Activated CD4-positive, CD25-positive, alpha-beta regulatory T cell treated with anti-CD3 and anti-CD28 coated beads, Interleukin-2, amount 50 U/mL, for 24 hours (primary cell): ENCODE results near the gene CDK14.

Source experiments
- ATAC-seq, 2 donors: fragments of 150-1000 bp; cut with Tn5 transposase; one replicate each; pipeline ENCODE4 v1.10.0; 2021; ENCODE audit warnings: mild to moderate bottlenecking in 1 of 2, moderate library complexity in 1 of 2

The CDK14 gene

DNA sequence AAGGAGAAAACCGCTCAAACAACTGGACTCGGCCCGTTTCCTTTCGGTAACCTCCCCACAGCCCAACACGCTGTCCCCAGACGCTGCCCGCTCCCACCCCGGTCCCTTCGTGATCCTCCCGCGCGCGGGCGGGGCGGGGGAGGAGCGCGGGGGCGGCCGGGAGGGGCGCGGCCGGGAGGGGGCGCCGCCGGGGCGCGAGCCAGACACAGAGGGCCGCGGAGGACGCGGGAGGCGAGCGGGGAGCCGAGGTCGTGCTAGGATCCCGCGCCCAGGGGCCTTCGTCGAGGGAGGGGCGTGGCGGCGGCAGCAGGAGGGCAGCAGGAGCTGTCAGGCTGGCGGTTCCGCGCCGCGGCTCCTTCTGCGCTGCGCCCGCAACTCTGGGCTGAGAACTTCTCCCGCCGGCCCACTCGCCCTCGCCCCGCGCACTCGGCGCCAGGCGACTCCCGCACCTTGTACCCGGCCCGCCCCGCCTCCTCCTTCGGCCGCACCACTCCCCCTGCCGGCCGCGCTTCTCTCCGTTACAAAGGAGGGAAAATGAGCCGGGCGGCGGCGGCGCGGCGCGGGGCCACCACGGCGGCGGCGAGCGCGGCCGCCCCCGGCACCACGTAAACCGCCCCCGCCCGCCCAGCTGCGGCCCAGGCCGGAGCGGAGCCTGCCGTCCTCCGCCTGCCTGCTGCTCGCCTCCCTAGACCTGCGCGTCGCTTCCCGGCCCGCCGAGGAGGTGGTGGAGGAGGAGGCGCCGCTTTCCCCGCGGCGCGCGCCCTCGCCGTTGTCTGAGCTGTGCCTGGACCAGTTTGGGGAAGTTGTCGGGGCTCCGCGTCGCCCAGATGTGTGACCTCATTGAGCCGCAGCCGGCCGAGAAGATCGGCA is at the start of gene CDK14:
CDK14 (plus strand) TSS at position 521 of the 870 bp plus-strand sequence; CDS start at position 828, 307 bp downstream.
- peak; percentile 50 to 62 for ATAC-seq

DNA sequence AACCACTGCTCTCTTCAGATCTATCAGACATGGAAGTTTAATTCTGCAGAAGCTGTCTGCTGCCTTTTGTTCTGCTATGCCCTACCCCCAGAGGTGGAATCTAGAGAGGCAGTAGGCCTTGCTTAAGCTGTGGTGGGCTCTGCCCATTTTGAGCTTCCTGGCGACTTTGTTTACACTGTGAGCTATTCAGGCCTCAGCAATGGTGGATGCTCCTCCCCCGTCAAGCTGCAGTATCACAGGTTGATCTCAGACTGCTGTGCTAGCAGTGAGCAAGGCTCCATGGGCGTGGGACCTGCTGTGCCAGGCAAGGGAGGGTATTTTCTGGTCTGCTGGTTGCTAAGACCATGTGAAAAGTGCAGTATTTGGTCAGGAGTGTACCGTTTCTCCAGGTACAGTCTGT is 45.1 kb upstream of the CDK14 start:
- no peak for ATAC-seq

DNA sequence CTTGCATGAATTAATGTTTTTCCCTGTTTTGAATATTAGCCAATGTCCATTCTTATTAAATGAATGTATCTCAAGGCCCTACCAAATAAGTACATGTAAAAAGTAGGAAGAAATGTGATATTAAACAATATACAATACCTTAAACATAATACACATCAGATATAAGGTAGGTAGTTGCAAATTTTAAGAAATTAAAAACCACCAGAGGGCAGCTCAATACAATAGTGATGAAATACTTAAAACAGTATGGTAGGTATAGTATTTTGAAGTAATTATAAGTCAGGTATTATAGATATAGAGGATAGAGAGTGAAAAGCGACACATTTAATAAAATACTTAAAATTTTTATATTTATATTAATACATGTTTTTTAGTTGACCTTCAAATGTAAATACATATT is 43.6 kb upstream of the CDK14 start:
- no peak for ATAC-seq

DNA sequence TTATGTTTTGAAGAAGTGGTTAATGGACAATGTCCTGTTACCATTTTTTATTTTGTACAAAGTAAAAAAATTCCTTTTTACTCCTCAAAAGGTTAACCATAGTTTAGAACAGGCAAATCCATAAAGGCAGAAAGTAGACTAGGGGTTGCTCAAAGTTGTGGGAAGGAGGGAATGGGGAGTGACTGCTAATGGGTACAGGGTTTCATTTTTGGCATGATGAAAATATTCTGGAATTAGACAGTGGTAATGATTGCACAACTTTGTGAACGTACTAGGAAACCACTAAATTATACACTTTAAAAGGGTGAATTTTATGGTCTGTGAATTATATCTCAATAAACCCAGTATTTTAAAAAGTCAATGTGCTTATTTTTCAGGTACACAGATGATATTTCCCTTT is 35.4 kb upstream of the CDK14 start:
- ATAC-seq, result no peak

DNA sequence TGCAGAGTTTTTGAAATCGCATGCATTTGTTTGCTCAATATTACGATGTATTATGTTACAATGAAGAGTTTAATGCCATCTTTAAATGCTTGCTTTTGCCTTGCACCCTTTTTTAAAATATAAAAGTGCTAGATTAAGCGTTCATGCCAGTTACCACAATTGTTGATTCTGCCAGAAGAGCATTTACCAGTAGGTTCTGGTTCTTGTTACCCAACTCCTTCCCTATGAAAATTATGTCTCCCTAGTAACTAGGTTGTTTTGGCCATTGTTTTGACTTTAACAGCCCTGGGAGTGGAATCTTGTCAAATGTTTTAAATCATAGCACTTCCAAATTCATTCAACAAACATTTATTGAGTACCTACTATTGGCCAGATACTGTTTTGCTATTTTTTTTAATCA is 32.8 kb upstream of the CDK14 start:
- no peak for ATAC-seq

DNA sequence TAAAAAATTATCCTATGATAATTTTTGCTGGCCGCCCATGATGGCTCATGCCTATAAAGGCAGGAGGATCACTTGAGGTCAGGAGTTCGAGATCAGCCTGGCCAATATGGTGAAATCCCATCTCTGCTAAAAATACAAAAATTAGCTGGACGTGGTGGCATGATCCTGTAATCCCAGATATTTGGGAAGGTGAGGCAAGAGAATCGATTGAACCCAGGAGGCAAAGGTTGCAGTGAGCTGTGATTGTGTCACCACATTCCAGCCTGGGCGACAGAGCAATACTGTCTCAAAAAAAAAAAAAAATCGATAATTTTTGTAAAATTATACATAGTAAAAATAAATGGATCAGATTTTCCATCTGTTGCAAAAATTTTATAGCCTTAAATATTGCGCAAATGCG is 31.7 kb upstream of the CDK14 start:
- no peak for ATAC-seq

DNA sequence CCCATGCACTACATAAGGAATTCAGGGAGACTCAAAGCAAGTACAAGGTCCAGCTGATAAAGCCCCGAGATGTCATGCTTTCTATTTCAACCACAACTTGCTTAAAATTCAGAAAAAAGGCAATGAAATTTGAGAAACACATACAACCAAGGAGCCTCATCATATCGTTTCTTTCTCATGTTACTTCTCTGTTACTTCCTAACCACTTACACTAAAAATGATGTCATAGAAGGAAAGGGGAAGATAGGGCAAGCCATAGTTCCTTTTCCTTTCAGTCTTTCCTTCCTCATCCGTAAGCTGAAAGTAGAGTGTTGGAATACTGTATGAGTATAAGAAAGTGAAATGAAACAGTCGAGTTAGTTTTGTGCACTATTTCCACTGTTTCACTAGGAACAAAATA is 27.9 kb upstream of the CDK14 start:
- no peak for ATAC-seq

DNA sequence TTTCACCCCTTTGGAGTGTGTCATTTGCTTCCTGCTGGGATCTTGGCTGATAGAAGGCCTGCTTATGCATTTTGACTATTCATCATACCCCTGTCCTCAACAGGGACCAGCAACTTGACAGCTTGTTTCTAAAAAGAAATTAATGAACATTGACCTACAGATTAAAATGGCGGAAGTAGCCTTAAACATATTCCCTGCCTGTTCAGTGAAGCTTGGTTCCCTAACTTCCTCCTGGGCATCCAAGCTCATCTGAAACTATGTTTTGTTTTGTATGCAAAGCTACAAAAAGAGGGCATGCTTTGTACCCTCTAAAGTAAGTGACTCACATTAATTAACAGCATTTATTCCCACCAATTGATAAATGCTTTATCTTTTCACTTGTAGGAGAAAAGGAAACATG is 26.8 kb upstream of the CDK14 start:
- ATAC-seq, result no peak

DNA sequence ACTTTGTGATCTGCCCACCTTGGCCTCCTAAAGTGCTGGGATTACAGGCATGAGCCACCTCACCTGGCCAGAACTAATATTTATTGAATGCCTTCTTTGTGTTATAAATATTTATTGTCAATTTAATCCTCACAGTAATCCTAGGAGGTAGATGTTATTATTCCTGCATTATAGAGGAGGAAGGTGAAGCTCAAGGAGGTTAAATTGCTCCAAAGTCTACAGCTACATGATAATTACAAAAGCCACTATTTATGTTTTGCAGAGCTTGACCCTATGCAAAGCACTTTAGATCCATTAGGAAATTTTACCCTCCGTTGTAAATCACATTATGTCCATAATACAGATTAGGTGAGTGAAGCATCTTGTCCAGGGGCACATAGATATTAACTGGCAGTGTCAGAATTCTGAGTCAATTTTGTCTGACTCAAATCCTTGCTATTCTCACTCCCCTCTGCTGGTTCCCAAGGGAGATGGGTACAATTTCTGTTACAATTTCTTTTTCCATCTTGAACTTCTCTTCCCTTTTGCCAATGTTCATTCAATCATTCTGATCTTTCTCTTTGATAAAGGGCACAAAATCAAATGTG is 25.7 kb upstream of the CDK14 start:
- ATAC-seq, result no peak

DNA sequence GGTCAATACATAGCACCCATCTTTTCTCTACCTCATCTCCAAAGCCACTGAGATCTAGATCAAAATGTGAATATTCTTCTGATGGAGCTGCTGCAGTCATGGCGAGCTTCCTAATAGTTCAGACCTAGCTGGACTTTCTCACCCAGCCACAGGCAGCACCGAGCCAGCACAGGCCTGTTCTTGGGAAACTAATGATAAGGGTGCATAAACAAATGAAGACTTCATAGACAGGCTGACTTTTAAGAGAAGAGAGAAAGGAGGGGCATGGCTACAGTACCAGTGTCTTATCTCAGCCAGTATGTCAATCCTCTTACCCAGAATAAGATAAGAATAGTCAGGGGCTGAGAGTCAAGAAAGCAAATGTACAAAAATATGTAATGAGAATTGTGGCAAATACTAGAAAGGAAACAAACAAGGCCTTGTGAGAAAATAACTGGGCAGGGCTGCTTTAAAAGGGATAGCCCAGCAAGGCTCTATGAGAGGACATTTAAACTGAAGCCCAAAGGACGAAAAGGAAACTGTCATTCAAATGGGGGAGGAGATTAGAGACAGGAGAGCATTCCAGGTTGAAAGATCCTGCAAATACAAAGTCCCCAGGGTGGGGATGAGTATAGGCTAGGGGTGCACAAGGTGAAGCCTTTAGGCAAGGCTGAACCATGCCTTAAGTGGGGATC is 21.8 kb upstream of the CDK14 start:
- ATAC-seq, result no peak

DNA sequence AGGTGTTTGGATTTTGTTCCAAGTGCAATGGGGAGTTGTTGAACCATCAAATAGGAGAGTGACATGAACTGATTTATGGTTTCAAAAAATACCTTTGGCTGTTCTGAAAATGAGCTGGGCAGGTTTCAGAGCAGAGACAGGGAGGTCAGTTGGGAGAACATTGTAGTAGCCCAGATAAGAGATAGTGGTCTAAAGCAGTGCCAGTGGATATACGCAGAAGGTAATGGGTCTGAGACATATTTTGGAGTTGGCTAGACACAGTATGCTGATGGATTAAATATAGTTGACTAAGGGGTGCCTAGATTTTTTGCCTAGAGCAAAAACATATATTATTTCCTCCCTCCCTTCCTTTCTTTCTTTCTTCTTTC is 21.3 kb upstream of the CDK14 start:
- ATAC-seq, result no peak

DNA sequence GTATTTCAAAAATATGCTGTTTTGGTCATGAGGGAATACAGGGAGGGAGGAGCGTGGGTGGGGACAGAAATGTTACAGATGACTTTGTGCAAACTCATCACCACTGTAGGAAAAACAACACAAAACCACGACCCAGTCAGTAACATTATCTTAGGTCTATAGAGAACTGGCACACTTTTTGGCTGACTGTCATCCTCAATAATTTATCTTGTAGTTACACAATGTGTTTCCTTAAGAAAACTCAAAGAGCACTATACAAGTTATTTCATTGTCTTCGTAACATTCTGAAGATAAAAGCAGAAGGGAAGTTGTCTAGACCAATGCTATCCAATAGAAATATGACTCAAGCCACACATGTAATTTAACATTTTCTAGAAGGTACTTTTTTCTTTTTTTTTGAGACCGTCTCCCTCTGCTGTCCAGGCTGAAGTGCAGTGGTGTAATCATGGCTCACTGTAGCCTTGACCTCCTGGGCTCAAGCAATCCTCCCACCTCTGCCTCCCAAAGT is 16.9 kb upstream of the CDK14 start:
- no peak for ATAC-seq

DNA sequence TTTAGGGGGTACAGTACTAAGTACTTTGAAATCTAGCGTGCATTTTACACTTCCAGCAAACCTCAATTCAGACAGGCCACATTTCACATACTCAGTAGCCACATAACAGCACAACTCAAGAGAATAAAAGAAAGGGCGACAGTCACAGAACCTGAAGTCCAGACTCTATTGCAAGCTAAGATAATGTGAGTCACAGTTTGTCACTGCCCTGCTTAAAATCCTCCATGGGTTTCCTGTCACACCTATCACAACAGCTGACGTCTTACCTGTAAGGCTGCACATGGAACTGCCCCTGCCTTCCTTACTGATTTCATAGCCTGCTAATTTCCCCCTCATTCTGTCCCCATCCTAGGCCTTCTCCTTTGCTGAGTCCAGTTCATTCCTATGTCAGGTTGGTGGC is 16.1 kb upstream of the CDK14 start:
- ATAC-seq, result no peak

DNA sequence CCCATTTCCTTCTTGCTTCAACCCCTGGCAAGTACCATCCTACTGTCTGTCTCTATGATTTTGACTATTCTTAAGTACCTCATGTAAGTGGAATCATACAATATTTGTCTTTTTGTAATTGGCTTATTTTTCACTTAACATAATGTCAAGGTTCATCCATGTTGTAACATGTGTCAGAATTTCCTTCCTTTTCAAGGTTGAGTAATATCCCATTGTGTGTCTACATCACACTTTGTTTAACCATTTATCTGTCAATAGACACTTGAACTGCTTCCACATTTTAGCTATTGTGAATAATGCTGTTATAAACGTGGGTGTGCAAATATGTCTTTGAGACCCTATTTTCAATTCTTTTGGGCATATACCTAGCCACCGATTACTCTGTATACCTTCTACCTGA is 14.0 kb upstream of the CDK14 start:
- ATAC-seq, result no peak

DNA sequence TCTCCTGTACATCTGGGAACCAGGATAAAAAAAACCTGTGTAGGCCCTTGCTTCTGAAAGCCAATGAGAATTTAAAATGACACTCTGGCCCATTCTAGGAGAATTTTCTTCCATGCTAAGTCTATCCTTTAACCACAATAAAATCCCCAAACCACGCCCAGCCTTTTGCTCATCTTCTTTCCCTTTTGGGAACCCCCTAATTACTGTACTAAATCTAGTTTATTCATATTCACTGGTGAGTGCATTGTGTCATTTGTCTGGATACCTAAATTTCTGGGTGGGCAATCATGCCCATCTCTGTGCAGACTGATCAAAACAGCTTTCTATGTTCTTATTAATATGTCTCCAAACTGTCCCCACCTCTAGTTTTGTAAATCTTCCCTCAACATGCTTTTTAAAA is 11.7 kb upstream of the CDK14 start:
- no peak for ATAC-seq

DNA sequence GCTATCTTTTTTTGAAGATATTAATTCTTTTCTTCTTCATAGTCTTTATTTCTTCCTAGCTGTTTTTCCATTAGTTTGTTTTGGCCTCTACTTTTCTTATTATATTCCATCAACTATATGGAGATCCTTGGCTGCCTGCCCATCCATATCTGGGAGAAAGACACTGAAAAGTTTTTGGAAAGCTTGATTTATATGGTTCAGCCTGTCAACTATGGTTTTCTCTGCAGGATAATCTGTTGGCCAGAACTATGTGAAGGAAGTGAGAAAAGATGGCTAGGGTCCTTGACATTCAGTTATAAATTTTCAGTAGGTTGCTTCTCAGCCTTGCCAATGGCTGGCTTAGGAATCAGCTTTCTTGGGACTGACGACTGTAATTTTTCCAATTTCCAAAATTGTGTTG is 10.0 kb upstream of the CDK14 start:
- no peak for ATAC-seq

DNA sequence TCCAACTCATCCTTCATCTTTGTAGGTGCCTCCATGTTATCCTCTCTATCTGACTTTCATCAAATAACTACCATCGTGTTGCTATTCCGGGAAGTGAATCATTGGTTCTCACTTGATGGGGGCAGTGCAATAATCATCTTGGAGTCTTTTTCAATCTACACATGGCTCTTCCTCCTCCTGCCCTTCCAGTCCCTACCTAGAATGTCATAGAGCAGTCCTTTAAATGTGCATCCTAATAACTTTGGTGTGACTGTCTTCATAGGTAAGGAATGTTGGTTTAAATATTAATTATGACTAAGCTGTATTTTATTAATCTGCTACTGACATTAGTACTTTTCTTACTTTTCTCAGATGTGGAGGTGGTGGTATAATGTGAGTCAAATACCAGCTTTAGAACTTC is 8.4 kb upstream of the CDK14 start:
- no peak for ATAC-seq

DNA sequence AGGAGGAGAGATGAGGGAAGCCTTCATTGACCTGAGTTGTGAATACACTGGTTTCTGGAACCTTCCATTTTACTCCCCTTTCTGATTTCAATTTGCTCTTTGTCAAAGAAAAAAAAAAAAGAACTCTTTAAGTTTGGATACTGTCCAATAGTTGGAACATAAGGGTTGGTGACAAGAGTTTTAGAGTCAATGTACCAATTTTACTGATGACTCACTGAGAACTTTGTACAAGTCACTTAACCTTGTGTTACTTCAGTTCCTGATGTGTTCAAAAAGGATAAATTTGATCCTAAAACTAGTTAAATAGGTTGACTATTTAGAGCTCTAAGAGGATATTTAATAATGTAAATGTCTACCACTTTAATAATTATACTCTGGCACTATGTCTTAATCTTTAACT is 4.1 kb upstream of the CDK14 start:
- ATAC-seq, result no peak

DNA sequence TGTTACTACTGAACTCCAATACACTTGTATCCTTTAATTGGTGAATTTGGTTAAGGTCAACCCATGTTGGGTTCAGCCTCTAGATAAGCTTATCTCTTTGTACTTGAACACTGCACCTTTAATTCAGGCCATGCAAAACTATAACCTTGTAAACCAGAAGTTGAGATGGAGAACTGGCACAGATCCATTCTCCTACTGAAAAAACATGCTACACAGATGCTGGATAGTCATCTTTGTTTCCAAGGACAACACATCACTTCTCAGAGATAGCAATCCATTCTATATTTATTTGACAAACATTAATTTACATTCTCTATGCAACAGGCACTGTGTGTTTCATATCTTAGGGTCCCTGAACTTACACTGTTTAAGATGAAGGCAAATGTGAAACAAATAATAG is 2.9 kb upstream of the CDK14 start:
- no peak for ATAC-seq

DNA sequence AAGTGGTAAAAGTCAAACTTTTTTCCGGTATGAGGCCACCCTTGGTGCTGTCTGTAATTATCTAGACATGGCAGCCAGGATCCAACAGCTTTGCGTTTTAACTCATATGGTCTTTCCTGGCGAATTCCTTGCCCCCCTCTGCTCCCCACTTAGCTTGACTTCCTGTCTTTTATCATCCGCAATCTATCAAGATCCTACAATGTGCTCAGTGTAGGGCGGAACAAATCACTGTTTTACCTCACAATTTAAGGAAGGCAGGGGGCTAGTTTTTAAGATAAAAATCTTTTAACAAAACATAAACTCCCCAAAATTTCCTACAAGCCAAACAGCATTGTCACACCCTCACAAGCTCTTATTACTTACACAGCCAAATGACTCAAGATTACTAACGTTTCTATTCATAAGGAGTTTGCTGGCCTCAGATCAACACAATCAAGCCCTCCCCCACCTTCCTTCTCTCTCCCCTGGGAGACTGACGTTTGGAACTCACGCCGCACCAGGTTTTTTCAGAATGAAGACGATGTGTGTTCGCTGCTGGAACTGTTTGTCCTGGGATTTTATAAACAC is 1.3 kb upstream of the CDK14 start:
- no peak for ATAC-seq

DNA sequence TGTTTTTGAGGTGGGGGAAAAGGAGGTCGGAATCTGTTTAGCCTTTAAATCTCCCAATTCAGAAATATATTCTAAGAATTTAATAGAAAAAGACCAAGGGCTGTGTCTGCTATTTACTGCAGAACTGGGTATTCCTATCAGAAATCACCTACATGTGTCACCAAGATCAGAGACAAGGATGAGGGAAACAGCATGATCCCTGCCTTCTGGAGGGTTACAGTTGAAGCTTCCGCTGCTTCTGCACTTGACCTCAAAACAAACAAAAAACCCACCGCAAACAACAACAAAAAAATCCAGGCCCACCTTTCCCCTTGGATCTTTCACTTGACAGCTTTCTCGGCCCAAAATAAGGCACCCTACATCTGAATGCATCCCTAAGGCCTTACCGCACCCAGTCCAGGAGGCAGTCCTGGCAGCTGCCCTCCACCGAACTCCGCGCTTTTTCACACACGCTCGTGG is 750 bp upstream of the CDK14 start:
- ATAC-seq, result no peak

DNA sequence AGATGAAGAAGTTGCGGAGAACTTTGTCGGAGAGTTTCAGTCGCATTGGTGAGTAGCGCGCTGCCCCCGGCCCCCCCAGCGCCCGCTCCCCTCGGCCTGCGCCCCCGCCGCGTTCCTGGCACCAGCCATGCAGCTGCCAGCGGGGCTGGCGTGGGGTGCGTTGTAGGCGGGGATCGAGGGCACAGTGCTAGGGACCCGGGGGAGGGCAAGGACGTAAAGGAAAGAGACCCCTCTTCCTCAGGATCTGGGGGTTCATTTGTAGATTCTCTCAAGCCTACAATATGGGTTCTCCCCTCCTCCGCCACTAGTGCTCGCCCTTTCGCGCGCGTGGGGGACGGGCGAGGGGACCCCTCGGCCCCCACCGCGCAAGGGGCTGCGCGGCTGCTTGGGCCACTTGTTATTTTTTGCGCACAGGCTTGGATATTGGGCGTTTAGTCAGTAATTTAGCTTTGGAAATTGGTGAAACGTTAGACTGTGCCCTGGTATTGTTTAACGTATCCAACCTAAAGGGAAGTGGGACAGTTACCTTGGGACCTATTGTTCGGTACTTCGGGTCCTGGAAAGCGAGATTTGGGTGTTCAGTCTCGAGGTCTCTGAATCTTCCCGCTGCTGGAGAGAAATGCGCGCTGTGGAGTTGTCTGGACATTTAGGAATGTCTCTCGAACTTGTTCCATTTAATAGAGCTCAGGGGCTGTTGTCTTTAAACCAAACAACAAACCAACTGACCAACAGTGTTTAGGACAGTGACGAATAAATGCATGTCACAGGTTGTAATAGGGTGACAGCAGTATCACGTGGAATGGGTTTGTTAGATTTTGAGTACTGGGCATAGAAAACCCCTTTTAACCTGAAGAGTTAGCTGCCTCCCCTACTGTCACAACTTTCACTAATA is 796 bp downstream of the CDK14 start:
- ATAC-seq, result no peak
